GM20000 (cell line): ENCODE data around the gene PREPL.

Experiments
- DNase-seq: peaks from one replicate; pipeline ENCODE4 v3.0.0; 2012; ENCODE audit warnings: low spot score
- CTCF ChIP-seq: IDR thresholded peaks from 2 replicates; pipeline ENCODE4 v1.5.1; 2012; ENCODE audit warnings: mild to moderate bottlenecking, control low read depth; ENCODE audit errors: extremely low read depth, missing control alignments

Gene PREPL

DNA sequence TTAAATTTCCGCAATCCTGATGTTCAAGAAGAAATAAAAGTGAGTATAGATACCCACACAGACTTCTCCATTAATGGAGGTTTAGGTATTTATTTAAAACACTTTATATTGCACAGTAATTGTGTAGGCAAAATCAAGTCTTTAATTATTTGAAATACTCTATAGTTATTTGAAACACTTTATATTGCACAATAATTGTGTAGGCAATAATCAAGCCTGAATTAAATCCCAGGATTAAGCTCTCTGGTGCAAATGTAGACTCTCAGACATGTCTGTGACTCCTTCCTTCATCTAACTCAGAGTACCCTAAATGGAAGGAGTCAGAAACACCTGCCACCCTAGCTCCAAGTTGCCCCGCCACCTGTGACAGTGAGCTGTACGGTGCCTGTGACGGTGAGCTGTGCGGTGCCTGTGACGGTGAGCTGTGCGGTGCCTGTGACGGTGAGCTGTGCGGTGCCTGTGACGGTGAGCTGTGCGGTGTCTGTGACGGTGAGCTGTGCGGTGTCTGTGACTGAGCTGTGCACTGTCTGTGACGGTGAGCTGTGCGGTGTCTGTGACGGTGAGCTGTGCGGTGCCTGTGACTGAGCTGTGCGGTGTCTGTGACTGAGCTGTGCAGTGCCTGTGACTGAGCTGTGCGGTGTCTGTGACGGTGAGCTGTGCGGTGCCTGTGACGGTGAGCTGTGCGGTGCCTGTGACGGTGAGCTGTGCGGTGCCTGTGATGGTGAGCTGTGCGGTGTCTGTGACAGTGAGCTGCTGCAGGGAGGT is 75.0 kb downstream of the PREPL start:
- no peak for TF ChIP-seq CTCF
- no peak for DNase-seq

DNA sequence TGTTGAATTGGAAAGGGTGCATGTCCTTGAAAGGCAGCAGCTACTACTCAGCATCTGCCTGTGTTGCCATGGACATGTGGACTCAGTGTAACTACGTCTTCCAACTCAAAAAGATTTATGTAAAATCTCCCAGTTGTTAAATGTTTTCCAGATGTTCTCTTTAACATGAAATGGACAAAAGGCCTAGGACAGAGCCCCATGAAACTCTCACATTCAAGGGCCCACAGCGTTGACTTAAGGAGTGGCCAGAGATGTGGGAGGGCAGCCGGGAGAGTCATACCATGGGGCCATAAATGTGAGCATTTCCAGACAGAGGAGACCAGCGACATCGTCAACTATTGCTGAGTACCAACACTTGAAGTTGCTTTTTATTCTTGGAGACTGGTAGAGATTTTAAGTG is 76.1 kb downstream of the PREPL start:
- no peak for TF ChIP-seq CTCF
- no peak for DNase-seq

DNA sequence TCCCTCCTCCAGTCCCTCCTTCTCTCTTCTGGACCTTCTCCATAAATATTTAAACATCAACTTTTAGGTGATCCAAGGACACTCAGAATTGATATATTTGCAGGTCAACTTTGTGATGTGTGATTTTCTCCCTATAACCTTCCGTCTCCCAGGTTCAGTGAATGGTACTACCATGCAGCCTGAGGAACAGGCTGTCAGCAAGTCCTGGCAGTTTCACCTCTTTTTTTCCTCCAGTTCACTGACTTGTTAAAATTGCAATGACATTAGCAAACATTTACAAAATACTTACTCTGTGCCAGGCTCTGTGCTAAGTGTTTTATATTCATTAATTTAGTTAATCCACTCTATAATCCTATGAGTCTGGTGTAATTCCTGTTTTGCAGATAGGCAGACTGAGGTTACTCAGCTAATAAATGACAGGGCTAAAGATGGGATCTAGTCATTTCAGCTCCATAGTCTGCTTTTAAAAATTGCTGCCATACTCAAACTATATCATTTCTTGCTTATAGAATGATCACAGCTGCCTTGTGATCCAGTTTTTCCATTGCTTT is 78.1 kb downstream of the PREPL start:
- no peak for TF ChIP-seq CTCF
- DNase-seq, result no peak

DNA sequence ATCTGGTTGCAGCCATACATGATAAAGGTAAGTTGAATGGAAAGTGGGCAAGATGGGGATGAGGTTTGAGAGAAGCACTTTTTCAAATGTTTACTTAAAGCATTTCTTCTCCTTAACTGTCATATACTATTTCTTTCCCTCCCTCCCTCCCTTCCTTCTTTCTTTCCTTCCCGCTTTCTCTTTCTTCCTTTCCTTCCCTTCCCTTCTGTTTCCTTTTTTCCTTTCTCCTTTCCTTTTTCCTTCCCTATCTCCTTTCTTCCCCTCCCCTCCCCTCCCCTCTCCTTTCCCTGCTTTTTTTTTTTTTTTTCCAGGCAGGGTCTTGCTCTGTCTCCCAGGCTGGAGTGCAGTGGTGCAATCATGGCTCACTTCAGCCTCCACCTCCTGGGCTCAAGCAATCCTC is 80.4 kb downstream of the PREPL start:
- DNase-seq, result no peak
- TF ChIP-seq CTCF, result no peak

GRCh38 chr2:44277541-44277940 is 83.8 kb downstream of the PREPL start:
- TF ChIP-seq CTCF, result no peak
- no peak for DNase-seq

DNA sequence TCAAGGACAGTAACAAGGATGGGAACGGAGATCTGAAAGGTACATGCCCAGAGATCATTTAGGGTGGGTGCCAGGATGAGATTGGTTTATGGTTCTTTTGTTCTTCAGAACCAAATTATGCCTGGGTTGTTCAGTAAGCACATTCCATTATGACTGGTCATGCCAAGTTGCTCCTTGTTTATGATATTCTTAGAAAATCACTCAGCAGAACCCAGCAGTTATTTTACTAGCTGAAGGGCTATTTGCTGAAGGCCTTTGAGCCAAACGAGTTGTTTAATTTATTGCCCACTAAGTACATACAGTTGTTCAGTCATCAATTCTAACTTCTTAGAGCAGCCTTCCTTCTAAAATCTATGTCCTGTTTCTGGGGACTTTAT is 85.4 kb downstream of the PREPL start:
- DNase-seq, result no peak
- no peak for TF ChIP-seq CTCF

DNA sequence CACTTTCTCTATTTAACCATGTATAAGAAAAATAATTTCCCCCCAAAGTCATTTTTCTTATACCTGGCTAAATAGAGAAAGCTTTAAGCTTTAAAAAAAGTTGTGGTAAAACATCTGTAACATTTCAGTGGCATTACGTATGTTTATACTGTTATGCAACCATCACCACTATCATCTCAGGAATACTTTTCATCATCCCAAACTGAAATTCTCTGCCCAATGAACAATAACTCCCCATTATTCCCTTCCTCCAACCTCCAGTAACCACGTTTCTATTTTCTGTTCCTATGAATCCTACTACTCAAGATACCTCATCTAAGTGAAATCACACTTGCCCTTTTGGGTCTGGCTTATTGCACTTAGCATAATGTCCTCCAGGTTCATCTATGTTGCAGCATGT is 87.7 kb downstream of the PREPL start:
- DNase-seq, result no peak
- TF ChIP-seq CTCF, result no peak
